GM18861 (cell line): ENCODE results near the gene SLC24A4.

Experiments used
- ATAC-seq: cut with Tn5 transposase; IDR thresholded peaks from one replicate; pipeline ENCODE4 v1.9.1; 2021; ENCODE audit not compliant: unreplicated experiment

The SLC24A4 gene

GRCh38 chr14:92472860-92473259, 149.9 kb downstream of the SLC24A4 start:
- ATAC-seq, result no peak

- ATAC-seq, result no peak
Observed at GRCh38 chr14:92473261-92473968, 150.4 kb downstream of the SLC24A4 start.

GRCh38 chr14:92473969-92474535, 151.1 kb downstream of the SLC24A4 start:
- ATAC-seq, result no peak

DNA sequence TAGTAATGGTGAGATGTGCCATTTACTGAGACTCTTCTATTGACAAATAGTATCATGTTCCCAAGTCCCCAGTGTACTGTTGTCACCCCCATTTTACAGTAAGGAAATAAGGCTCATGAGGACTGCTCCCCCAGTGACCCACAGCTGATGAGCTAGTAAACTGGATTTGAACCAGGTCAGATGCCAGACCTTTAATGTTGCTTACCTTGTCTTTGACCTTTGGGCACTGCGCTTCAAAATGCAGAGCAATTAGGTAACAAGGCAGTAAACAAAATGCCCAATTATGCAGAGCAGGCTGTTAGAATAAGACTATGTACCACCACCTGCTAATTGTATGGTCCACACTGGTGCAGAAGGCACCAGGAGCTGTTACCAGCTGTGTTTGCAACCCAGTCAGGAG, 152.1 kb downstream of the SLC24A4 start:
- no peak for ATAC-seq

- no peak for ATAC-seq
Observed at GRCh38 chr14:92475451-92476187, 152.7 kb downstream of the SLC24A4 start.

DNA sequence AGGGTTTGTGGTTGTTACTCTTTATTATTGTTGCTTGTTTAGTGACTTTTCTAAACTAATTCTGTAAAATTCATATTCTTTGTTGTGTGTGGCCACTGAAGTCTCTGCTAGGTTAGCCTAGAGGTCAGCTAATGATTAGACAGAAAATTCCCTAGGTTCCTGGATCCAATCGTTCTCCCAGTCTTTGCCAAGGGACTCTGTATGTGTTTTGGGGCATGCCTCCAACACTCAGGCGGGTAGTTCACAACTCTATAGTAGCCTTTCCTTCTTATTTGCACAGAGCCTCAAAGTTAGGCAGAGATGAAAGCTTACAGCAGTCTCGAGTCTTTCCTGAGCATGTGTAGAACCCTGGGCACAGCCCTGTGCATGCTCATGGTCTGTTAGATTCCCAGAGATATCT, 157.9 kb downstream of the SLC24A4 start:
- ATAC-seq, result no peak

GRCh38 chr14:92481386-92481785, 158.4 kb downstream of the SLC24A4 start:
- no peak for ATAC-seq

DNA sequence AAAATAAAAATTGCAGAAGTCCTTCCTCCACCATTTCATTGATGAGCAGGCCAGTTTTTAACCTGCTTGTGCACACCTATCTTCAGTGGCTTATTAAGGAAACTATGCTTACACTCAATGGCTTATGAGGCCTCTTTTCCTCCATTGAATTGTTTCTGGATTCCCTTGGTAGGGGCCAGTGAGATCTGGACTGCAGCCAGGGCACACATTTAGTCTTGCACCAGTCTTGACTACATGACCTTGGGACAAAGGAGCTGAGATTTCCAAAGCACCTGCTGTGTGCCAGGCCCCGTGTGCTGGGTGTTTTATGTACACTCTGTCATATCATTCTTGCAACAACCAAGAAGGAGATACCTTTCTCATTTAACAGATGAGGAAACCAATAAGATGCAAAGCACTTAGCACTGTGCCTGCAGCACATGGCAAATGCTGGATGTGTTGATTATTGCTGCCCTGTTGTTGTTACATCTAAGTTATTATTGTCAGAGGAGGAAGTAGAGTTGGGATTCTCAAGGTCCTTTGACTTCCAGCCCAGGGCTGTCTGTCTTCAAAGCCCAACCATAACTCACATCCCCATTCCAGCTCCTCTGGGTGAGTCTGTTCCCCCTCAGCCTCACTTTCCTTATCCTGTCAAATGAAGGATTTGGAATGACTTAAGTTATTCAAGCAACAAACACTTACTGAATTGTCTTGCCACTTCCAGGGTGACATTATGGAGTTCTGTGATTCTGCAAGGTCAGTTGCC, 159.0 kb downstream of the SLC24A4 start:
- no peak for ATAC-seq

DNA sequence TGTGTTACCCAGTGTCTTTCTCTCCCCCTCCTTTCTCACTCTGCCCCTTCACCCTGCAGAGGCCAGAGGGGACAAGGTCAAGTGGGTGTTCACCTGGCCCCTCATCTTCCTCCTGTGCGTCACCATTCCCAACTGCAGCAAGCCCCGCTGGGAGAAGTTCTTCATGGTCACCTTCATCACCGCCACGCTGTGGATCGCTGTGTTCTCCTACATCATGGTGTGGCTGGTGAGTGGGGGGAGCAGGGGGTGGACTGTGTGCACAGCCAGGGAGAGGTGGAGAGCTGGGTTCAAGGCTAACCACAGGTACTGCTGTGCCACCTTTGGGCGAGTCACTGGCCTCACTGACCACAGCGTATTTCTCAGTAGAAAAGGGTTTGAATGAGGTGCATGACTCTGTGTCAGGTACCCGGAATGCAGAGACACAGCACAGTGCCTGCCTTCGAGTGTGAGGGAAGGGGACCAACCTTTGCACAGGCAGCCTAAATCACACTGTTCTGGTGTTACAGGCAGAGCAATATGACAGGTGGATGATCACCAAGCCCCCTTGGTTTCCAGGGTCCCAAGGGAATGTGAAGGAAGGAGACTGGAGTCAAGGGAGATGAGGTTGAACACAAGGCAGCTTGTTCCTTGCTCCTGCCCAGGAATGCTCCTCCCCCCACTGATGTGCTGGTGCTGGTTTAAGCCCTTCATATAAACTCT, 159.8 kb downstream of the SLC24A4 start:
- ATAC-seq, result no peak

DNA sequence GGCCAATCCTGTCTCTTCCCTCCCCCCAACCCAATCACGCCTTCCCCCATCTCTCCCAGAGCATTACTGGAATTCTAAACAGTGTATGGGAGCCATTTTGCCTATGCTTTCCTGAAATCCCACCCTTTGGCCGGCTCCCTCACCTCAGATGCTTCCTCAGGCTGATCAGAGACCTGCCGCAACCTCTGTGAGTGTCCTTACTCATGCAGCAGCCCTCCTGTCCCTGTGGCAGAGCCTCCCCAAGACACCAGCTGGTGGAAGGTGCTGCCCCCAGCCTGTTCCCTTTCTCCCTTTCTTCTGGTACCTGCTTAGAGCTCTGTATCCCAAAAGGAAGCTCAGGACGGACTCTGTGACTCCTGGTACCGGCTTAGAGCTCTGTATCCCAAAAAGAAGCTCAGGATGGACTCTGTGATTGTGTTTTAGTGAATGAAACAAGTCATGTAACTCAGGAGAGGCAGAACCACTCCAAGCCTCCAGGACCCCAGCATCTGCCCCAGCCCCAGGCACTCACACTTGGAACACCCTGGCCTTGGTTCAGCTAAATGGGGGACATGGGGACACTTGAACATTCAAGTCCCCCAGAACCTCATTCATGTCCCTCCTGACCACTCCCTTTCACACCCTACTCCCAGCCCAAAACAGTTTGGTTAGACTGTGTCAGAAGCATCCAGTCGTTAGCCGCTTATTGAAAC, 161.3 kb downstream of the SLC24A4 start:
- no peak for ATAC-seq

GRCh38 chr14:92486881-92487280, 163.9 kb downstream of the SLC24A4 start:
- ATAC-seq, result no peak

DNA sequence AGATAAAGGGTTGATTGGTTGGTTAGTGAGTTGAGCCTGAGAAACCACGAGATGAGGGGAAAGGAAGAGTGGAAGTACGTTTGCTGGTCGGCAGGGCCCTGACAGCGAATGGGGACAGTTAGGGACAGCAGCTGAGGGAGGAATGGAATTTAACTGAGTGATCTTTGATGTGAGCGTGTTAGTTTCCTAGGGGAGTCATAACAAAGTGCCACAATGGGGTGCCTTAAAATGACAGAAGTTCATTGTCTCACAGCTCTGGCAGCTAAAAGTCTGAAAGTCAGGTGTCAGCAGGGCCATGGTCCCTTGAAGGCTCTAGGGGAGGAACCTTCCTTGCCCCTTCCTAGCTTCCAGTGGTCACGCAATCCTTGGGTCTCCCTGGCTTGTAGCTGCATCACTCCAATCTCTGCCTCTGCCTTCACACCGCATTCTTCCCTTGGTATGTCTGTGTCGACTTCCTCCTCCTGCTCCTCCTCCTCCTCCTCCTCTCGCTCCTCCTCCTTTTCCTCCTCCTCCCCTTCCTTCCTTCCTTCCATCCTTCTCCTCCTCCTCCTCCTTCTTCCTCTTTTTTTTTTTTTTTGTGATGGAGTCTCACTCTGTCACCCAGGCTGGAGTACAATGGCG, 164.7 kb downstream of the SLC24A4 start:
- no peak for ATAC-seq

- ATAC-seq, result no peak
Observed at GRCh38 chr14:92489394-92490238, 166.7 kb downstream of the SLC24A4 start.

DNA sequence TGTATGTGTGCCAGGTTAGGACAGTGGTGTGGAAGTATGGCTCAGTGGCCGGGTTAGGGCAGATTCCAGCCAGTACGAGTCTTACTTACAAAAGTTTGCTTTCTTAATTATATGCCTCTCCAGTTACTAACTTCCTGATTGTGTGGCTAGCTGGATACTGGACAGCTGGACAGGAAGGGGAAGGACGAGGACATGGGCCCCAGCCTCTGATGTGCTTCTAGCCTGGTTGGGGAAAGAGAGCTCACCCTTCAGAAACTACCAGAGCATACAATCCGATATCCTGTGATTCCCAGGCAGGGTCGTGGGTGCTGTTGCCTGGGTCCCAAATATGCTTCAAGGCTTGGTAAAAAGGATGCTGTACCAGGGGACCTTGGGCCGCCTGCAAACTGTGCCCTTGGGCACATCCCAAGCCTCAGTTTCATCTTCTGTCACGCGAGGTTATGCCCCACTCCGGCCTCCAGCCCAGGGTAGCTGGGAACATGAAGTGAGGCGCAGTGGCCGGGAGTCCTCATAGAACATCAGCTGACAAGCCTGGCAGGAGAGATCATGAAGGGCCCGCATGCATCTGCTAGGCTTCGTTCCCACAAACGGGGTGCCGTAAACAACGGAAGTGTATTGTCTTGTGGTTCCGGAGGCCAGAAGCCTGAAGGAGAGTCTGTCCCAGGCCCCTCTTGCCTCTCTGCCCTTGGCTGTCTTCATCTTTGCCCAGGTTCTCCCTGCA, 167.4 kb downstream of the SLC24A4 start:
- ATAC-seq, result no peak

GRCh38 chr14:92491782-92492181, 168.8 kb downstream of the SLC24A4 start:
- no peak for ATAC-seq

GRCh38 chr14:92492258-92492657, 169.3 kb downstream of the SLC24A4 start:
- no peak for ATAC-seq

DNA sequence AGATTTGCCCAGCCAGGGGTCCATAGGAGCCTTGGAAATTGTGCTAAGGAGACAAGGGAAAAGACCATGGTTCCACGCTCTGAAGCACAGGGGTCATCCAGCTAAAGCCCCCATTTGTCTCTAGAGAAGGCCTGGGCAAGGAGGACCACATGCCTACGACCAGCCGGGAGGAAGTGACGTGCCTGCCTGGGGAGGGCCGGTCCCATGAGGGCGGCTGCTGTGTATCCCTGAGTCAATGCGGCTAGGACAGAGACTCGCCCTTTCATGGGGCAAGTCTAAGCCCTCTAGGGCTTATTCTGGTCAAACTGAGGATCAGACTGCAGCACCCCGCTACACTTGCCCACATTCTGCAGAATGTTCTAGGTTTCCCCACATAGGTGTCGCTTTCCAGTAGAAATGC, 170.1 kb downstream of the SLC24A4 start:
- no peak for ATAC-seq

DNA sequence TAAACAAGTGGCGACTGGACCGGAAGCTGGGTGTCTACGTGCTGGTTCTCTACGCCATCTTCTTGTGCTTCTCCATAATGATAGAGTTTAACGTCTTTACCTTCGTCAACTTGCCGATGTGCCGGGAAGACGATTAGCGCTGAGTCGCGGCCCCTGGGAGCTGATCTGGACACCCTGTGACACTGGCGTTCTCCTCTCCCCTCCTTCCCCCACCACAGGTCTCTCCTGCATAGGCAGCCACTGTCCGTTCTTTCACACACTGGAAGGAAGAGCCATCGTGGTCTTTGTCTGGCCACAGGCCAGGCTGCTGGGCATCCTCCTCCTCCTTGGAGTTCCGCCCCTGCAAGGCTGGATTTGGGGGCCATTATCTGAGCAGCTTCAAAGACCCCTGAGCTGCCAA, 170.5 kb downstream of the SLC24A4 start:
- no peak for ATAC-seq
